HepG2 (cell line): ENCODE results near the gene ARL6. TPM values are rescaled to one million over a fixed set of nuclear protein-coding genes. Genes with fewer than 3 reads are reported as not detected.

Source experiments
- HINFP ChIP-seq: sonication (generic); formaldehyde crosslinking; IDR thresholded peaks from 2 replicates; pipeline ENCODE4 v1.4.0; 2020; ENCODE audit warnings: low read depth, mild to moderate bottlenecking, missing genetic modification reagents
- IRF1 ChIP-seq: sonication (generic); formaldehyde crosslinking; IDR thresholded peaks from 2 replicates; pipeline ENCODE4 v1.4.0; 2020; ENCODE audit warnings: low read depth, mild to moderate bottlenecking, missing genetic modification reagents
- JUNB ChIP-seq: sonication (generic); formaldehyde crosslinking; IDR thresholded peaks from 2 replicates; pipeline ENCODE4 v1.8.0; 2022; ENCODE audit warnings: missing genetic modification reagents, mild to moderate bottlenecking, borderline replicate concordance
- JUND ChIP-seq: sonication (generic); formaldehyde crosslinking; IDR thresholded peaks from 2 replicates; pipeline ENCODE4 v1.8.0; 2022; ENCODE audit warnings: mild to moderate bottlenecking, missing genetic modification reagents
- KAT7 ChIP-seq: IDR thresholded peaks from 2 replicates; pipeline ENCODE4 v1.6.1; 2018; ENCODE audit warnings: borderline replicate concordance, missing compliant biosample characterization
- KLF11 ChIP-seq: IDR thresholded peaks from 2 replicates; pipeline ENCODE4 v1.6.1; 2016; ENCODE audit warnings: missing compliant biosample characterization
- NR2C2 ChIP-seq: sonication (generic); formaldehyde crosslinking; IDR thresholded peaks from 2 replicates; pipeline ENCODE4 v1.4.0; 2020; ENCODE audit warnings: missing genetic modification reagents, mild to moderate bottlenecking, moderate library complexity, borderline replicate concordance
- PLSCR1 ChIP-seq: sonication (generic); formaldehyde crosslinking; IDR thresholded peaks from 2 replicates; pipeline ENCODE4 v1.5.0; 2020; ENCODE audit warnings: missing genetic modification reagents, mild to moderate bottlenecking, borderline replicate concordance
- PTBP1 ChIP-seq: fragments of 200-400 bp; formaldehyde crosslinking; IDR thresholded peaks from 2 replicates; pipeline ENCODE4 v1.6.1; 2018; ENCODE audit warnings: low read length, low read depth; ENCODE audit not compliant: poor library complexity, severe bottlenecking
- RXRB ChIP-seq: IDR thresholded peaks from 2 replicates; pipeline ENCODE4 v1.6.1; 2016; ENCODE audit warnings: borderline replicate concordance, missing genetic modification reagents, missing compliant biosample characterization
- SKI ChIP-seq: fragments of 450-650 bp; IDR thresholded peaks from one replicate; pipeline ENCODE4 v1.6.1; 2018; ENCODE audit warnings: mild to moderate bottlenecking; ENCODE audit not compliant: partially characterized antibody
- YEATS2 ChIP-seq: sonication (generic); formaldehyde crosslinking; IDR thresholded peaks from 2 replicates; pipeline ENCODE4 v1.4.0; 2020; ENCODE audit warnings: missing genetic modification reagents, borderline replicate concordance
- ZBTB37 ChIP-seq: sonication (generic); formaldehyde crosslinking; IDR thresholded peaks from 2 replicates; pipeline ENCODE4 v1.4.0; 2020; ENCODE audit warnings: mild to moderate bottlenecking, missing genetic modification reagents
- ZNF281 ChIP-seq: sonication (generic); formaldehyde crosslinking; IDR thresholded peaks from 2 replicates; pipeline ENCODE4 v1.4.0; 2020; ENCODE audit warnings: missing genetic modification reagents, borderline replicate concordance
- ZNF503 ChIP-seq: sonication (generic); formaldehyde crosslinking; IDR thresholded peaks from 2 replicates; pipeline ENCODE4 v1.4.0; 2020; ENCODE audit warnings: missing genetic modification reagents
- ZNF615 ChIP-seq: sonication (generic); formaldehyde crosslinking; IDR thresholded peaks from 2 replicates; pipeline ENCODE4 v1.5.0; 2020; ENCODE audit warnings: mild to moderate bottlenecking, missing genetic modification reagents, borderline replicate concordance
- ZNF713 ChIP-seq: sonication (generic); formaldehyde crosslinking; IDR thresholded peaks from 2 replicates; pipeline ENCODE4 v1.4.0; 2020; ENCODE audit warnings: mild to moderate bottlenecking, missing genetic modification reagents
- ZNF75D ChIP-seq: sonication (generic); formaldehyde crosslinking; IDR thresholded peaks from 2 replicates; pipeline ENCODE4 v1.8.1; 2023; ENCODE audit warnings: missing genetic modification reagents, mild to moderate bottlenecking, borderline replicate concordance
- polyA plus RNA-seq, 8 experiments: library from polyadenylated mRNA; depleted of rRNA in 3 of 8; stranded (reverse) in 7 of 8; unstranded in 1 of 8; fragments of >200 nt; fragmentation: Illumina TruSeq in 4 of 8; extraction: Trizol in 4 of 8; gene quantifications; 2 replicates each; pipeline versions ENCODE4 v1.2.1 to v1.2.3, GENCODE V29; 2011 to 2016; ENCODE audit warnings: low read depth in 4 of 8, missing spikeins in 1 of 8, mixed read lengths in 1 of 8; ENCODE audit not compliant: insufficient read depth in 1 of 8
- total RNA-seq, 5 experiments: library from RNA; depleted of rRNA; stranded (reverse); fragments of >200 nt; fragmentation: Illumina TruSeq; extraction: Trizol; gene quantifications; 2 replicates each; pipeline ENCODE4 v1.2.3, GENCODE V29; 2016; ENCODE audit warnings: low read depth in 1 of 5

ARL6 gene
- total and polyA plus RNA-seq, 2 of the 13 experiments (the other 11 are each of a cell fraction or from before 2014, with no cell fraction given): 1.3 to 3.7 TPM

- TF ChIP-seq HINFP (CRISPR knock-in tag) (no peak), ZNF713 (CRISPR knock-in tag) (no peak), JUNB (no peak), KAT7 (CRISPR knock-in tag) (peak; percentile 81; the same call in 1 of the 2 replicates), KLF11 (CRISPR knock-in tag) (no peak), RXRB (CRISPR knock-in tag) (no peak), ZNF75D (CRISPR knock-in tag) (no peak), PLSCR1 (CRISPR knock-in tag) (no peak), YEATS2 (CRISPR knock-in tag) (peak; percentile 86), ZNF615 (CRISPR knock-in tag) (no peak), PTBP1 (no peak), ZNF503 (CRISPR knock-in tag) (no peak), JUND (CRISPR knock-in tag) (no peak), IRF1 (CRISPR knock-in tag) (no peak), ZBTB37 (no peak; the same call in 1 of the 2 replicates), SKI (no peak), ZNF281 (CRISPR knock-in tag) (no peak), NR2C2 (CRISPR knock-in tag) (peak; percentile 59; the same call in 1 of the 2 replicates)
Observed at GRCh38 chr3:97764407-97765238, at the start of gene ARL6 (continued).
